K562 (cell line): ENCODE measurements around the gene MATR3. TPM values are rescaled to one million over a fixed set of nuclear protein-coding genes. Genes with fewer than 3 reads are reported as not detected.

Experiments used
- ATAC-seq: fragments of 200-7000 bp; cut with Tn5 transposase; 3 replicates; pipeline ENCODE4 v1.9.1; 2020; ENCODE audit warnings: moderate library complexity
- BruUV-seq: library from RNA; stranded (reverse); fragments of 400-500 nt; replicated peaks from 2 replicates; lab custom pipeline; 2021; lab: Mats Ljungman, UMichigan
- CTCF ChIA-PET: fragments of 300-600 bp; formaldehyde crosslinking; extraction: SDS; loops from one replicate; lab custom pipeline; 2021; ENCODE audit warnings: low intra/inter-chr PET ratio; lab: Yijun Ruan, JAX
- POLR2A ChIA-PET: fragments of 300-600, 350-650 bp; sonication (Branson Sonifier 250); formaldehyde crosslinking; extraction: SDS; loops from one replicate; lab custom pipeline; 2021; ENCODE audit warnings: antibody characterized with exemption, inconsistent platforms; lab: Yijun Ruan, JAX
- DNase-seq, 4 experiments: peaks; one replicate each; pipeline versions ENCODE4 v3.0.0 to v3.0.0-alpha.2; 2011 to 2018; ENCODE audit warnings: low spot score in 3 of 4, mixed read lengths in 3 of 4; ENCODE audit errors: extremely low read depth in 1 of 4
- FAIRE-seq: peaks from 2 replicates; lab custom pipeline; 2011; peaks lifted over from hg19 to GRCh38; lab: Jason Lieb, UNC
- H2AFZ ChIP-seq: 2 replicates; pipeline ENCODE4 v1.6.0; 2011; ENCODE audit warnings: low read depth, low read length, control low read depth, inconsistent platforms
- H3K27ac ChIP-seq: fragments of 200-600 bp; 3 replicates; pipeline ENCODE4 v1.8.0; 2011; ENCODE audit warnings: low read depth, mild to moderate bottlenecking, control low read depth, inconsistent platforms, low read length, moderate library complexity, mixed read lengths; ENCODE audit errors: extremely low read depth
- H3K27me3 ChIP-seq, 2 experiments: fragments of 300-600 bp in 1 of 2; 2 replicates in 1 of 2; 3 replicates in 1 of 2; pipeline versions ENCODE4 v1.6.0 to v1.8.0; 2011; ENCODE audit warnings: inconsistent platforms in 2 of 2, low read length in 2 of 2, mild to moderate bottlenecking in 1 of 2, mixed read lengths in 1 of 2, moderate library complexity in 1 of 2; ENCODE audit not compliant: control insufficient read depth in 2 of 2, insufficient read depth in 2 of 2
- H3K36me3 ChIP-seq: fragments of 300-600 bp; 3 replicates; pipeline ENCODE4 v1.8.0; 2011; ENCODE audit warnings: mild to moderate bottlenecking, low read length, inconsistent platforms; ENCODE audit not compliant: control insufficient read depth, insufficient read depth
- H3K4me1 ChIP-seq, 2 experiments: fragments of 200-600 bp in 1 of 2; replicated peaks in 1 of 2; 2 replicates in 1 of 2; 3 replicates in 1 of 2; pipeline versions ENCODE4 v1.5.1 to v1.8.0; 2011; ENCODE audit warnings: inconsistent platforms in 2 of 2, low read length in 2 of 2, mild to moderate bottlenecking in 1 of 2, mixed read lengths in 1 of 2, moderate library complexity in 1 of 2; ENCODE audit not compliant: control insufficient read depth in 2 of 2, insufficient read depth in 2 of 2
- H3K4me2 ChIP-seq: 2 replicates; pipeline ENCODE4 v1.6.1; 2011; ENCODE audit warnings: low read length, control low read depth, inconsistent platforms, mixed read lengths; ENCODE audit not compliant: insufficient read depth
- H3K4me3 ChIP-seq: fragments of 200-600 bp; sonication (generic), shearing (Covaris generic); 2 replicates; pipeline ENCODE4 v1.5.1; 2016; ENCODE audit warnings: control low read depth, inconsistent platforms
- H3K79me2 ChIP-seq: fragments of 200-600 bp; 3 replicates; pipeline ENCODE4 v1.8.0; 2011; ENCODE audit warnings: low read length, inconsistent platforms; ENCODE audit not compliant: control insufficient read depth, insufficient read depth
- H3K9ac ChIP-seq, 2 experiments: 2 replicates each; pipeline versions ENCODE4 v1.6.0 to v1.6.1; 2011; ENCODE audit warnings: low read depth in 2 of 2, low read length in 2 of 2, control low read depth in 1 of 2, inconsistent platforms in 1 of 2, mild to moderate bottlenecking in 1 of 2, mixed read lengths in 1 of 2; ENCODE audit not compliant: insufficient read depth in 1 of 2
- H3K9me1 ChIP-seq: one replicate; pipeline ENCODE4 v1.6.0; 2011; ENCODE audit warnings: inconsistent platforms, mild to moderate bottlenecking, low read length, moderate library complexity; ENCODE audit not compliant: control insufficient read depth, insufficient read depth
- H3K9me3 ChIP-seq: replicated peaks from 2 replicates; pipeline ENCODE4 v1.5.1; 2011; ENCODE audit warnings: low read depth, low read length, inconsistent platforms; ENCODE audit not compliant: control insufficient read depth, insufficient read depth
- H4K20me1 ChIP-seq: replicated peaks from 2 replicates; pipeline ENCODE4 v1.6.1; 2011; ENCODE audit warnings: low read length, inconsistent platforms, mixed read lengths; ENCODE audit not compliant: control insufficient read depth, insufficient read depth
- CEBPG ChIP-seq, 3 experiments: fragments of 200-800 bp in 1 of 3; sonication (Bioruptor generic) in 1 of 3; sonication (generic) in 1 of 3; formaldehyde crosslinking in 1 of 3; IDR thresholded peaks in 2 of 3; conservative IDR thresholded peaks in 1 of 3; 2 replicates each; pipeline versions ENCODE4 v1.6.1 to v1.8.0; 2016 to 2022; ENCODE audit warnings: missing compliant biosample characterization in 2 of 3, missing genetic modification characterization in 2 of 3, mild to moderate bottlenecking in 1 of 3, missing genetic modification reagents in 1 of 3
- EGR1 ChIP-seq: fragments of 450-650 bp; conservative IDR thresholded peaks from 2 replicates; pipeline ENCODE4 v1.6.1; 2017; ENCODE audit warnings: mild to moderate bottlenecking
- FOXO4 ChIP-seq: fragments of 450-650 bp; formaldehyde crosslinking; IDR thresholded peaks from 2 replicates; pipeline ENCODE4 v1.4.0; 2020; ENCODE audit warnings: mild to moderate bottlenecking, moderate library complexity
- HMGN3 ChIP-seq: IDR thresholded peaks from 2 replicates; pipeline ENCODE4 v1.6.1; 2011; ENCODE audit warnings: borderline replicate concordance, low read depth, mild to moderate bottlenecking, mixed read lengths, low read length; ENCODE audit not compliant: insufficient read length; ENCODE audit errors: extremely low read depth
- JUNB ChIP-seq: fragments of 450-650 bp; formaldehyde crosslinking; conservative IDR thresholded peaks from 2 replicates; pipeline ENCODE4 v1.4.0; 2020; ENCODE audit warnings: mild to moderate bottlenecking
- MECOM ChIP-seq: fragments of 250-450 bp; sonication (Bioruptor Pico); IDR thresholded peaks from 2 replicates; pipeline ENCODE4 v1.8.0; 2022; ENCODE audit warnings: inconsistent platforms
- MLLT1 ChIP-seq, 2 experiments: fragments of 450-650 bp; IDR thresholded peaks; 2 replicates each; pipeline ENCODE4 v1.6.1; 2016
- NONO ChIP-seq, 2 experiments: fragments of 200-400 bp in 1 of 2; fragments of 450-650 bp in 1 of 2; formaldehyde crosslinking in 1 of 2; IDR thresholded peaks; 2 replicates each; pipeline ENCODE4 v1.6.1; 2017; ENCODE audit warnings: low read depth in 2 of 2, mild to moderate bottlenecking in 2 of 2, moderate library complexity in 2 of 2, low read length in 1 of 2
- NRF1 ChIP-seq, 2 experiments: fragments of 450-650 bp; IDR thresholded peaks in 1 of 2; conservative IDR thresholded peaks in 1 of 2; 2 replicates each; pipeline ENCODE4 v1.6.1; 2014; ENCODE audit warnings: mild to moderate bottlenecking in 2 of 2
- ZNF431 ChIP-seq: sonication (generic); formaldehyde crosslinking; IDR thresholded peaks from 2 replicates; pipeline ENCODE4 v1.8.0; 2022; ENCODE audit warnings: mild to moderate bottlenecking, missing genetic modification reagents
- ZNF518B ChIP-seq: fragments of 250-450 bp; sonication (Bioruptor Pico); IDR thresholded peaks from 2 replicates; pipeline ENCODE4 v1.5.0; 2021; ENCODE audit warnings: mild to moderate bottlenecking, moderate library complexity
- ZNF785 ChIP-seq: fragments of 250-450 bp; sonication (Bioruptor Pico); IDR thresholded peaks from 2 replicates; pipeline ENCODE4 v1.4.0; 2020; ENCODE audit warnings: mild to moderate bottlenecking
- whole genome bisulfite sequencing: fragments of 100-300 bp; shearing (Covaris generic); methylation state at CpG from one replicate; pipeline ENCODE4 v1.1.6; 2016; ENCODE audit warnings: low coverage, mixed read lengths; ENCODE audit not compliant: insufficient coverage; ENCODE audit errors: missing lambda C conversion rate; 5-methylcytosine and 5-hydroxymethylcytosine counted together
- in situ Hi-C: fragments of 300-500 bp; cut with MboI; formaldehyde crosslinking; loops from 4 replicates; pipeline ENCODE4 v1.15.0; 2018; ENCODE audit warnings: inconsistent platforms, mixed read lengths
- intact Hi-C: fragments of 100-400 bp; cut with micrococcal nuclease; formaldehyde crosslinking; loops from 2 replicates; pipeline ENCODE4 v1.14.2; 2022
- polyA plus RNA-seq, 8 experiments: library from polyadenylated mRNA; depleted of rRNA in 4 of 8; stranded (reverse) in 5 of 8; unstranded in 3 of 8; fragments of >200 nt; fragmentation: Nextera tagmentation in 2 of 8; fragmentation: Illumina TruSeq in 1 of 8; extraction: Ambion mirVana in 2 of 8; extraction: Trizol in 1 of 8; gene quantifications; 2 replicates each; pipeline versions ENCODE4 v1.2.1 to v1.2.3, GENCODE V29; 2011 to 2014; ENCODE audit warnings: inconsistent platforms in 1 of 8, missing spikeins in 1 of 8
- total RNA-seq, 7 experiments: library from RNA; depleted of rRNA in 6 of 7; stranded (reverse); fragments of >200 nt in 6 of 7; fragmentation: Illumina TruSeq in 2 of 7; extraction: Trizol in 2 of 7; gene quantifications; 2 replicates each; pipeline versions ENCODE4 v1.2.1 to v1.2.3, GENCODE V29; 2011 to 2021; ENCODE audit warnings: low replicate concordance in 1 of 7

MATR3 gene
- total and polyA plus RNA-seq, 9 of the 15 experiments (the other 6 are each of a cell fraction or from before 2014, with no cell fraction given), result 150 to 425 (median 263) TPM

- no peaks in the 10 kb centered on the region for H3K9me3 ChIP-seq
- H3K4me2 ChIP-seq, result peak overlapping the region; percentile 91
- H4K20me1 ChIP-seq, result peaks cover 26% of the 10 kb centered on the region
- DNase-seq (no peak), ATAC-seq (no peak), FAIRE-seq (no peak)
- POLR2A ChIA-PET, result interaction anchor here (0.6 to 3.3 kb wide), 18 partner anchors 10 to 766 kb away, joined by 3 to 26 read pairs (median 3); partner anchors contain the start of genes HSPA9 and MATR3
- H3K9ac ChIP-seq, result peak overlapping the region; percentile 99 to 100
- CTCF ChIA-PET, result no interaction called here
- H3K79me2 ChIP-seq, result peaks cover 45% of the 10 kb centered on the region
- no TSS peak for BruUV-seq
- H3K4me3 ChIP-seq, result peak overlapping the region; percentile 86
- peak overlapping the region; percentile 92 for H2AFZ ChIP-seq
- peak overlapping the region; percentile 3; the same call in 1 of the 3 replicates for H3K27ac ChIP-seq
- in situ Hi-C loops, result no loop called here
- no peaks in the 10 kb centered on the region for H3K9me1 ChIP-seq
- 9% methylated on average over 17 of the region's 17 CpGs for WGBS
- intact Hi-C loops, result loop anchor here (2.0 to 5.0 kb wide), 4 partner anchors 44 to 764 kb away; partner anchors contain the start of genes HSPA9 and SPATA24
- H3K36me3 ChIP-seq, result peaks cover 14% of the 10 kb centered on the region
- peaks cover 11 to 13% of the 10 kb centered on the region in 2 experiments; a peak in 3 of 5 replicates for H3K4me1 ChIP-seq
- H3K27me3 ChIP-seq, result no peaks in the 10 kb centered on the region
- TF ChIP-seq NONO (IDR thresholded peaks at IDR 0.05; ENCODE audit: low read depth in 2 of 2, low read length in 1 of 2), result 0 out of 4 replicates have a peak, but pooled peaks of 1 of the 2 experiments have one; percentile 13
- peak; percentile 74; the same call in 1 of the 2 replicates for TF ChIP-seq MECOM
- TF ChIP-seq JUNB (CRISPR knock-in tag), result no peak
- no peak for TF ChIP-seq HMGN3
- peak; percentile 59; the same call in 1 of the 2 replicates for TF ChIP-seq ZNF431 (CRISPR knock-in tag)
- 0 out of 2 replicates have a peak, but pooled peaks have one; percentile 32 for TF ChIP-seq FOXO4 (CRISPR knock-in tag)
- TF ChIP-seq NRF1 (conservative IDR thresholded peaks at IDR 0.05 in 1 of 2, IDR thresholded peaks at IDR 0.05 in 1 of 2), result peak; percentile 63 to 80; a peak in 2 of 4 replicates
- TF ChIP-seq ZNF518B (CRISPR knock-in tag), result no peak
- TF ChIP-seq ZNF785 (CRISPR knock-in tag), result no peak
- TF ChIP-seq EGR1, result 0 out of 2 replicates have a peak, but pooled peaks have one; percentile 73
- 0 out of 4 replicates have a peak, but pooled peaks of 1 of the 2 experiments have one; percentile 51 for TF ChIP-seq MLLT1 (IDR thresholded peaks at IDR 0.05)
- peak; percentile 23; the same call in 1 of the 2 replicates for TF ChIP-seq CEBPG (CRISPR knock-in tag; IDR thresholded peaks at IDR 0.05)
- TF ChIP-seq CEBPG (tag; conservative IDR thresholded peaks at IDR 0.05 in 1 of 2, IDR thresholded peaks at IDR 0.05 in 1 of 2), result no peak
Observed at GRCh38 chr5:139341187-139341688, 47.7 kb downstream of the MATR3 start.
